ENCODE results near the gene ZKSCAN3. TPM values are rescaled to one million over a fixed set of nuclear protein-coding genes. Genes with fewer than 3 reads are reported as not detected.

ZKSCAN3 gene
- total RNA-seq, 1 experiment from 2014 or later = 2.7 TPM

GRCh38 chr6:28323813-28324424 lies 25.8 kb upstream of the ZKSCAN3 start:
- peaks cover 35% of the 10 kb centered on the region for H3K9me3 Mint-ChIP-seq (ENCODE audit: unreplicated experiment)
- ChIA-PET CTCF (interaction anchor here (1.0 kb wide), 1 partner anchor 33 kb away, joined by 5 read pairs; no protein-coding TSS in a partner anchor), POLR2A (interaction anchor here (1.0 to 1.9 kb wide), 2 partner anchors 12 to 72 kb away, joined by 3 to 6 read pairs; partner anchors contain the start of genes ZKSCAN4 and ZSCAN31)
- H3K27me3 Mint-ChIP-seq (ENCODE audit: insufficient read depth, unreplicated experiment) = no peaks in the 10 kb centered on the region
- TF ChIP-seq CTCF (IDR thresholded peaks at IDR 0.05; ENCODE audit: unreplicated experiment) = no peak
- intact Hi-C loops (cut with micrococcal nuclease) = no loop called here
- BruUV-seq (replicated peaks) = no TSS peak
- peaks cover 10% of the 10 kb centered on the region for H3K36me3 Mint-ChIP-seq (ENCODE audit: insufficient read depth, unreplicated experiment)
- H3K4me1 Mint-ChIP-seq (ENCODE audit: insufficient read depth, unreplicated experiment) = no peaks in the 10 kb centered on the region
- DNase-seq (ENCODE audit: unreplicated experiment) = no peak
- no peak overlapping the region for H3K27ac Mint-ChIP-seq (ENCODE audit: low read depth, unreplicated experiment)
- no peak overlapping the region for H3K4me3 Mint-ChIP-seq (ENCODE audit: unreplicated experiment)

GRCh38 chr6:28326371-28326948 lies 23.3 kb upstream of the ZKSCAN3 start:
- no peak for DNase-seq (ENCODE audit: unreplicated experiment)
- intact Hi-C loops (cut with micrococcal nuclease) = no loop called here
- Mint-ChIP-seq H3K27ac (ENCODE audit: low read depth, unreplicated experiment) (no peak overlapping the region), H3K27me3 (ENCODE audit: insufficient read depth, unreplicated experiment) (no peaks in the 10 kb centered on the region), H3K9me3 (ENCODE audit: unreplicated experiment) (peaks cover 48% of the 10 kb centered on the region), H3K4me3 (ENCODE audit: unreplicated experiment) (no peak overlapping the region), H3K4me1 (ENCODE audit: insufficient read depth, unreplicated experiment) (no peaks in the 10 kb centered on the region), H3K36me3 (ENCODE audit: insufficient read depth, unreplicated experiment) (peaks cover 10% of the 10 kb centered on the region)
- ChIA-PET CTCF (interaction anchor here (1.1 kb wide), 1 partner anchor 28 kb away, joined by 4 read pairs; no protein-coding TSS in a partner anchor), POLR2A (interaction anchor here (1.1 kb wide), 1 partner anchor 9 kb away, joined by 3 read pairs; no protein-coding TSS in a partner anchor)
- no TSS peak for BruUV-seq (replicated peaks)
- TF ChIP-seq CTCF (IDR thresholded peaks at IDR 0.05; ENCODE audit: unreplicated experiment) = no peak

GRCh38 chr6:28330041-28330440 lies 19.7 kb upstream of the ZKSCAN3 start:
- POLR2A ChIA-PET = no interaction called here
- H3K4me3 Mint-ChIP-seq (ENCODE audit: unreplicated experiment) = no peak overlapping the region
- no peak overlapping the region for H3K27ac Mint-ChIP-seq (ENCODE audit: low read depth, unreplicated experiment)
- TF ChIP-seq CTCF (IDR thresholded peaks at IDR 0.05; ENCODE audit: unreplicated experiment) = no peak
- BruUV-seq (replicated peaks) = no TSS peak
- H3K4me1 Mint-ChIP-seq (ENCODE audit: insufficient read depth, unreplicated experiment) = no peaks in the 10 kb centered on the region
- DNase-seq (ENCODE audit: unreplicated experiment) = no peak
- no peaks in the 10 kb centered on the region for H3K27me3 Mint-ChIP-seq (ENCODE audit: insufficient read depth, unreplicated experiment)
- H3K9me3 Mint-ChIP-seq (ENCODE audit: unreplicated experiment) = peaks cover 33% of the 10 kb centered on the region
- intact Hi-C loops (cut with micrococcal nuclease) = no loop called here
- CTCF ChIA-PET = interaction anchor here (0.6 to 0.7 kb wide), 2 partner anchors 23 to 1684 kb away, joined by 3 read pairs; no protein-coding TSS in a partner anchor
- H3K36me3 Mint-ChIP-seq (ENCODE audit: insufficient read depth, unreplicated experiment) = peaks cover 10% of the 10 kb centered on the region

- ChIA-PET POLR2A (interaction anchor here (0.5 to 1.1 kb wide), 6 partner anchors 8 to 227 kb away, joined by 3 to 6 read pairs (median 3); partner anchors contain the start of gene PGBD1), CTCF (no interaction called here)
- Mint-ChIP-seq H3K4me1 (ENCODE audit: insufficient read depth, unreplicated experiment) (no peaks in the 10 kb centered on the region), H3K4me3 (ENCODE audit: unreplicated experiment) (no peak overlapping the region), H3K9me3 (ENCODE audit: unreplicated experiment) (peaks cover 17% of the 10 kb centered on the region), H3K27ac (ENCODE audit: low read depth, unreplicated experiment) (no peak overlapping the region), H3K36me3 (ENCODE audit: insufficient read depth, unreplicated experiment) (no peaks in the 10 kb centered on the region), H3K27me3 (ENCODE audit: insufficient read depth, unreplicated experiment) (no peaks in the 10 kb centered on the region)
- TF ChIP-seq CTCF (IDR thresholded peaks at IDR 0.05; ENCODE audit: unreplicated experiment) = no peak
- intact Hi-C loops (cut with micrococcal nuclease) = no loop called here
- no TSS peak for BruUV-seq (replicated peaks)
- DNase-seq (ENCODE audit: unreplicated experiment) = no peak
Measured at GRCh38 chr6:28333047-28333446, 16.7 kb upstream of the ZKSCAN3 start.
